Measurements from ENCODE around the gene C1orf167.
A peak's percentile ranks its signal among the peaks of the same experiment; 100 is the strongest.

C1orf167 gene, protein sequence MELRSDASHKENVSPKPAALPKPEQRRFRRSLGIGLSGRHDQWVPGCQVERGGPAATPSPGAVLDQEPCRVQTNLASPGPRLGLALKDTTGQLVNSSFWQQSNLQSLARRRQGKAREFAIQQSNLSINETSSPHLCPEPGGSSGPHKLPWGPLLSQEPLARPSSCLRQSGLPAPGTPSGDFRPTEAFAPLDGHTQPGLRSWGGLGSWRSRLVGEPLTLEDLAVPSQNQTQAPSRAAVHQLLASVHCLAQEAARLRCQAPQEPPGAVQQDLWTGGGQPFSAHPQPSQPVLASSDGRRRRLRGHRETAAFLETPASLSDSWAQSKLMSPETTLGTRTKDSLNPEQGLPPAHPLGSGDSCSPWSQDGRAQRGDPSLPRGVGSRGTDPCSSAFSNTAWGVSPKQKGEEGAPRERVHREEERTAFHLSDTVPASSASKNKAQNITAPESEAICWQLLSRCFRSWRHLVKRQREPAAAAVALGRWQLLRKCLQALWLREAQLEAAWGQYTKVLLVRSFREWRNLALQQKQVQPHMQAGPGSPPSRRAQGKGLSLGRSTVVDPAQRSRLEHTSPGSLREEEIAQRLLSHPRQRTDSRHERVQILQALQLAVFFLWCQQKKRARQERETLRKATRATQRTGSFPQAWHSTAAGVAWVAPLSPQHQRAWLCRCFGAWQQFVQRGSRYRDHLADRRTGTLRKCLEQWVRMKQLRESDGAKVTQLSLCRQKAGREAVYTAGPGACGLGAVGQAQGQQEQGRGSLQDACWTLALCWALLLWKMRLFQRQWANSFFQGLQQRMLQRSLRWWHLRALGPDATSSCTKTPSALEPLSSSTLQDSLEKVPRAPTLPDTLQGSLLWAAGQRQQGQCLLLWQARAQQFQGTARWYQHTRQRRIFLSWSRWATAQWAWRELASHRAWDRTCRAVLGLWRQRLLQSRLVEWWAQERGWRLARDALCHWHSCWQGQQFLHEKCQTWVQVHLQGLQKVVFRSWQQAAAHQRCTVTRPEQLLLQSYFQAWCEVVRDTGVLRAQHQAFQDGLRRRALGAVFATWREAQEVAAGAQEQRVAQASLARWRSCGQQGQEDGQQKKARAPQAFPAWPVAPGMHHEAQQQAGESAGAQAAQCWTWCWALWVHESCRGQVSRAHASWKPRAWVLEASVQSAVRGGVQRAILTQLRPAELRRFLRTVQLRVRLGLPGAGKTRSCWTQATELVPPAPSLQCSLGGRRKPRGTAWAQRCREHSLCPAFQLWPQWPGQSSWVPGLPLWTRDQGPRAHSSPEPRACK (N-terminal part only)

DNA sequence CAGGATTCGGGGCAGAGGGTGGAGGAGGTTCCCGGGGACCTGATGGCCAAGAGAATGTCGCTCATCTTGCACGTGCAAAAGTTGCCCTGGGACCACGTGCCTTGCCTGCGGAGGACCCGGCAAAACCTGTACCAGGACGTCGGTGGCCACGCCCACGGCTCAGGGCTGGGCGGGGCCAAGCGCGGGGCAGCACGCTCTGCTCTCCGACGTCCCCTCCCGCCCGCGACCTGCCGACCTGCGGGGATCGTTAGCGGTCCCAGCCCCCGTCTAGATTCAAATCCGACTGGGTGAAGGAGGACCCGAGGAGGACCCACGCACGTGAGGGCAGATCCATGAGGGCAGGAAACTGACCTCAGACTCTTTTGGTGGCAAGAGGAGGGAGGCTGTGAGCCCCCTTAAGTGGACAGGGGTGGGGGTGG is at the start of gene C1orf167:
C1orf167 (plus strand) TSS at position 206 of the 419 bp plus-strand sequence. CDS start 2,208 bp downstream, outside the sequence.
- TF ChIP-seq, protein P1, sequence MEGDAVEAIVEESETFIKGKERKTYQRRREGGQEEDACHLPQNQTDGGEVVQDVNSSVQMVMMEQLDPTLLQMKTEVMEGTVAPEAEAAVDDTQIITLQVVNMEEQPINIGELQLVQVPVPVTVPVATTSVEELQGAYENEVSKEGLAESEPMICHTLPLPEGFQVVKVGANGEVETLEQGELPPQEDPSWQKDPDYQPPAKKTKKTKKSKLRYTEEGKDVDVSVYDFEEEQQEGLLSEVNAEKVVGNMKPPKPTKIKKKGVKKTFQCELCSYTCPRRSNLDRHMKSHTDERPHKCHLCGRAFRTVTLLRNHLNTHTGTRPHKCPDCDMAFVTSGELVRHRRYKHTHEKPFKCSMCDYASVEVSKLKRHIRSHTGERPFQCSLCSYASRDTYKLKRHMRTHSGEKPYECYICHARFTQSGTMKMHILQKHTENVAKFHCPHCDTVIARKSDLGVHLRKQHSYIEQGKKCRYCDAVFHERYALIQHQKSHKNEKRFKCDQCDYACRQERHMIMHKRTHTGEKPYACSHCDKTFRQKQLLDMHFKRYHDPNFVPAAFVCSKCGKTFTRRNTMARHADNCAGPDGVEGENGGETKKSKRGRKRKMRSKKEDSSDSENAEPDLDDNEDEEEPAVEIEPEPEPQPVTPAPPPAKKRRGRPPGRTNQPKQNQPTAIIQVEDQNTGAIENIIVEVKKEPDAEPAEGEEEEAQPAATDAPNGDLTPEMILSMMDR (IDR thresholded peaks at IDR 0.05; ENCODE audit: control insufficient read depth, insufficient read depth, low read depth, low read length, missing control alignments), result no peak
- no peak for DNase-seq (ENCODE audit: low read depth)
- no peak within 1 kb of the TSS for H3K4me3 ChIP-seq (ENCODE audit: control insufficient read depth, low read depth, low read length)

DNA sequence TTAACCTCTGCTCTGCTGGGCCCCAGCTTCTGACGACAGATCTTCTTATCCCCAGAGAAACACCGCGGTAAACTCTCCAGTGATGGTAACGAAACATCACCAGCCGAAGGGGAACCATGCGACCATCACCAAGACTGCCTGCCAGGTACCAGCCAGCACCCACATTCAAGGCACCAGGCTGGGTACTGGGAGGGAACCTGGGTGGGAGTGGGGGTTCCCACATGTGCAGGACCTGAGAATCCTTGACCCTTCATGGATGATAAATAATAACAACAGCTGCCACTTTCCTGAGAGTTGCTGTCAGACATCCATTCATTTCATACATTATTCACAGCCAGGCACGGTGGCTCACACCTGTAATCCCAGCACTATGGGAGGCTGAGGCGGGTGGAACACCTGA is 49.7 kb upstream of the C1orf167 start:
- DNase-seq (ENCODE audit: low read depth), result no peak
- no peak overlapping the region for H3K4me3 ChIP-seq (ENCODE audit: control insufficient read depth, low read depth, low read length)
- TF ChIP-seq, protein P1 (IDR thresholded peaks at IDR 0.05; ENCODE audit: control insufficient read depth, insufficient read depth, low read depth, low read length, missing control alignments), result no peak

DNA sequence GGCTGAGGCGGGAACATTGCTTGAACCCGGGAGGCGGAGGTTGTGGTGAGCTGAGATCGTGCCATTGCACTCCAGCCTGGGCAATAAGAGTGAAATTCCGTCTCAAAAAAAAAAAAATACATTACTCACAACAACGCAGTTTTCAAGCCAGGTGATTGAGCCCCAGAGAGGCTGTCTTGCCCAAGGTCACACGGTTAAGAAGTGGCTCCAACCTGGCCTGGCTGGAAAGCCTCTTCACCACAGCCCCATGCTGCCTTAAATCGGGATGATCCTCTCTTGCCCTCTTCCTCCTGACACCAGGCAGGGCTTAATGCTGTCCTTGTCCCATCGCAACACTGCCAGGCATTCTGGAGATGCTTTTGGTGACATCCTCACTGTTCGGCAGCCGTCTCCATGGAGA is 48.9 kb upstream of the C1orf167 start:
- H3K4me3 ChIP-seq (ENCODE audit: control insufficient read depth, low read depth, low read length), result no peak overlapping the region
- DNase-seq (ENCODE audit: low read depth), result no peak
- TF ChIP-seq, protein P1 (IDR thresholded peaks at IDR 0.05; ENCODE audit: control insufficient read depth, insufficient read depth, low read depth, low read length, missing control alignments), result no peak

DNA sequence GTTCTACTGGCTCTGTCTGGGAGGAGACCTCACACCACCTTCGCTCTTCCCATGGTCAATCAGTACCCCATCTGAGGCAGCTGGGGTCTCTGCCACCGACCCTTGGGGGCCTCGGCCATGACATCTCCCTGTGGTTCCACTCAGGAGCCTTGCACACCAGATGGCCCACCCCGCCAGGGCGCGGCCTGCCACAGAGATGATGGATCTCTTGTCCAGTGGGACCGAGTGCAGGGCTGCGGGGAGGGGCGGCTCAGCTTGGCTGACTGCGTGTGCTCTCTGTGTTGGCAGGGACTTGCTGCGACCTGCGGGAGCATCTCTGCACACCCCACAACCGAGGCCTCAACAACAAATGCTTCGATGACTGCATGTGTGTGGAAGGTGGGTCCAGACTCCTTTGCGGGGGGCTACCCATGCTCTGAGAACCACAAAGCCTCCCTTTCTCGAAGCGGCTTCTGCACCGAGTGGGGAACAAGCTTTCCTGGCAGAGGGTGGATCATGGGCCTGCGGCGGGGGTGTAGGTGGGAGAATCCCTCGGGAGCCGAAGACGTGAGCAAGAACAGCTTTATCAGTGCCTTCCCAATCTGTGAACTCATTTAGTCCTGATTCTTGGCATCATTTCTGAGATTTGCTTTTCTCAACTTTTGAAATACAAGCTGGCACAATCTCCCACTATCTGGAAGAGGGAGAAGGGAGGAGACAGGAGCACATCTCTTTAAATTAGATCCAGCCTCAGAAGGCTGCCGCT is 47.0 kb upstream of the C1orf167 start:
- TF ChIP-seq, protein P1 (IDR thresholded peaks at IDR 0.05; ENCODE audit: control insufficient read depth, insufficient read depth, low read depth, low read length, missing control alignments), result no peak
- no peak overlapping the region for H3K4me3 ChIP-seq (ENCODE audit: control insufficient read depth, low read depth, low read length)
- DNase-seq (ENCODE audit: low read depth), result no peak

DNA sequence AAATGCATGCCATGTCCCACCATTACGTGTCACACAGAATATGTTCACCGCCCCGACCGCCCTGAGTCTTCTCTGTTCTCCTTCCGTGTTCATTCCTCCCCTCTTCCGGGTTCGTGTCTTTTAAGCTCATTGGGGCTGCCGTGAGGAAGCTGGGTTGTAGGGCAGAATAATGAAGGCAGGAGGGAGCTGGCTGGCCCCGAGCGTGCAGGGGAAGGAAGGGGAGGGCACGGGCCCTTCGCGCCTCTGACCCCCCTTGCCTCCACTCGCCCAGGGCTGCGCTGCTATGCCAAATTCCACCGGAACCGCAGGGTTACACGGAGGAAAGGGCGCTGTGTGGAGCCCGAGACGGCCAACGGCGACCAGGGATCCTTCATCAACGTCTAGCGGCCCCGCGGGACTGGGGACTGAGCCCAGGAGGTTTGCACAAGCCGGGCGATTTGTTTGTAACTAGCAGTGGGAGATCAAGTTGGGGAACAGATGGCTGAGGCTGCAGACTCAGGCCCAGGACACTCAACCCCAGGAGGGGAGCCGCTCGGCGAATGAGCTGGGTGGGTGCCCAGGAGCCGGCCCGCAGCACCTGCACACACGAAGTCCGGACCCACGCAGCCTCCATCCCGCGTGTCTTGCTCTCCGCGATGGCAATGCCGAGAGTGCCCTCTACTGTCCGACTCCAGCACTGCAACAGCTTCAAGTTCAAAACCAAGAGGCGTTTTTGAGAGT is 42.5 kb upstream of the C1orf167 start:
- no peak for DNase-seq (ENCODE audit: low read depth)
- H3K4me3 ChIP-seq (ENCODE audit: control insufficient read depth, low read depth, low read length), result peak overlapping the region; percentile 36

More for the DNA sequence above, 42.5 kb upstream of the C1orf167 start:
- TF ChIP-seq, protein P1 (IDR thresholded peaks at IDR 0.05; ENCODE audit: control insufficient read depth, insufficient read depth, low read depth, low read length, missing control alignments), result peak; percentile 99
